H1 (cell line): ENCODE measurements around the gene TOR1A.

Source experiments
- ASH2L ChIP-seq: fragments of 200-600, 300-600 bp; sonication (generic); IDR thresholded peaks from one replicate; pipeline ENCODE4 v1.7.1; 2017; ENCODE audit warnings: low read length
- CTCF ChIP-seq, 3 experiments: IDR thresholded peaks; 1 replicate in 2 of 3; 2 replicates in 1 of 3; pipeline versions ENCODE4 v1.5.1 to v1.6.1; 2011; ENCODE audit warnings: low read length in 3 of 3, mild to moderate bottlenecking in 3 of 3, inconsistent platforms in 2 of 3, low read depth in 1 of 3, moderate library complexity in 1 of 3; ENCODE audit not compliant: insufficient read depth in 1 of 3; ENCODE audit errors: control extremely low read depth in 1 of 3
- EZH2 ChIP-seq: fragments of 200-600 bp; sonication (generic); IDR thresholded peaks from 2 replicates; pipeline ENCODE4 v1.7.1; 2012; ENCODE audit warnings: low read depth, mild to moderate bottlenecking, moderate library complexity, low read length, inconsistent platforms; ENCODE audit not compliant: severe bottlenecking
- FOSL1 ChIP-seq: IDR thresholded peaks from 2 replicates; pipeline ENCODE4 v1.6.1; 2011; ENCODE audit warnings: mild to moderate bottlenecking, low read depth, low read length, moderate library complexity; ENCODE audit not compliant: insufficient read depth
- GABPA ChIP-seq: IDR thresholded peaks from 2 replicates; pipeline ENCODE4 v1.6.1; 2011; ENCODE audit warnings: mild to moderate bottlenecking, low read length, moderate library complexity, borderline replicate concordance; ENCODE audit not compliant: insufficient read depth
- GTF2F1 ChIP-seq: IDR thresholded peaks from 2 replicates; pipeline ENCODE4 v1.6.1; 2012; ENCODE audit warnings: low read depth, low read length, improper control_type of control experiment, borderline replicate concordance
- JUND ChIP-seq: IDR thresholded peaks from 2 replicates; pipeline ENCODE4 v1.6.1; 2011; ENCODE audit warnings: mild to moderate bottlenecking, improper control_type of control experiment, low read length
- POLR2A ChIP-seq, 2 experiments: IDR thresholded peaks; 1 replicate in 1 of 2; 2 replicates in 1 of 2; pipeline ENCODE4 v1.6.1; 2011; ENCODE audit warnings: low read depth in 2 of 2, low read length in 2 of 2, mild to moderate bottlenecking in 2 of 2; ENCODE audit errors: control extremely low read depth in 1 of 2
- POLR2AphosphoS5 ChIP-seq: IDR thresholded peaks from 2 replicates; pipeline ENCODE4 v1.6.1; 2011; ENCODE audit warnings: low read depth, low read length
- RAD21 ChIP-seq, 2 experiments: IDR thresholded peaks in 1 of 2; conservative IDR thresholded peaks in 1 of 2; 2 replicates each; pipeline ENCODE4 v1.6.1; 2011; ENCODE audit warnings: low read depth in 2 of 2, low read length in 2 of 2, improper control_type of control experiment in 1 of 2, inconsistent platforms in 1 of 2, mild to moderate bottlenecking in 1 of 2, moderate library complexity in 1 of 2
- SIX5 ChIP-seq: IDR thresholded peaks from 2 replicates; pipeline ENCODE4 v1.6.1; 2011; ENCODE audit warnings: mild to moderate bottlenecking, low read depth, low read length
- SRF ChIP-seq: IDR thresholded peaks from 2 replicates; pipeline ENCODE4 v1.6.1; 2011; ENCODE audit warnings: mild to moderate bottlenecking, low read depth, low read length, moderate library complexity
- TEAD4 ChIP-seq: IDR thresholded peaks from 2 replicates; pipeline ENCODE4 v1.6.1; 2012; ENCODE audit warnings: low read depth, low read length, inconsistent platforms, mixed read lengths

GRCh38 chr9:129853614-129854013 is 29.7 kb upstream of the TOR1A start:
- TF ChIP-seq CTCF (IDR thresholded peaks at IDR 0.05; ENCODE audit: control extremely low read depth in 1 of 3, insufficient read depth in 1 of 3, low read depth in 1 of 3, low read length in 3 of 3) (no peak), FOSL1 (no peak), SIX5 (no peak), GABPA (no peak), ASH2L (no peak), RAD21 (IDR thresholded peaks at IDR 0.05 in 1 of 2, conservative IDR thresholded peaks at IDR 0.05 in 1 of 2; ENCODE audit: low read depth in 2 of 2, low read length in 2 of 2) (no peak), EZH2 (no peak), POLR2AphosphoS5 (no peak), TEAD4 (no peak), GTF2F1 (no peak), POLR2A (IDR thresholded peaks at IDR 0.05; ENCODE audit: control extremely low read depth in 1 of 2, low read depth in 2 of 2, low read length in 2 of 2) (no peak), JUND (no peak), SRF (no peak)
